Smooth muscle cell (in vitro differentiated cells): ENCODE data around the gene THAP7. TPM values are rescaled to one million over a fixed set of nuclear protein-coding genes. Genes with fewer than 3 reads are reported as not detected.
A peak's percentile ranks its signal among the peaks of the same experiment; 100 is the strongest.

Experiments
- DNase-seq: peaks from one replicate; lab custom pipeline; 2025; ENCODE audit not compliant: unreplicated experiment; lab: John Stamatoyannopoulos, UW
- H2AFZ ChIP-seq: fragments of 200-600 bp; sonication (generic); 2 replicates; pipeline ENCODE4 v1.6.0; 2016; ENCODE audit warnings: antibody characterized with exemption, low read depth, mild to moderate bottlenecking
- H3F3A ChIP-seq: fragments of 200-600 bp; sonication (generic); 2 replicates; pipeline ENCODE4 v1.6.0; 2017; ENCODE audit warnings: antibody characterized with exemption, low read depth
- H3K27ac ChIP-seq: fragments of 200-600 bp; sonication (generic); 2 replicates; pipeline ENCODE4 v1.5.1; 2016; ENCODE audit warnings: low read depth, mild to moderate bottlenecking
- H3K27me3 ChIP-seq: fragments of 200-600 bp; sonication (generic); 2 replicates; pipeline ENCODE4 v1.6.1; 2016; ENCODE audit warnings: low read depth, mild to moderate bottlenecking
- H3K36me3 ChIP-seq: fragments of 200-600 bp; sonication (generic); 2 replicates; pipeline ENCODE4 v1.5.1; 2016; ENCODE audit warnings: low read depth
- H3K4me1 ChIP-seq: fragments of 200-600 bp; sonication (generic); 2 replicates; pipeline ENCODE4 v1.5.1; 2016; ENCODE audit warnings: low read depth
- H3K4me2 ChIP-seq: fragments of 200-600 bp; sonication (generic); 2 replicates; pipeline ENCODE4 v1.6.0; 2016; ENCODE audit warnings: mild to moderate bottlenecking
- H3K4me3 ChIP-seq: fragments of 200-600 bp; sonication (generic); 2 replicates; pipeline ENCODE4 v1.5.1; 2016; ENCODE audit warnings: mild to moderate bottlenecking
- H3K79me2 ChIP-seq: fragments of 200-600 bp; sonication (generic); 2 replicates; pipeline ENCODE4 v1.6.0; 2016; ENCODE audit warnings: low read depth, mild to moderate bottlenecking
- H3K9ac ChIP-seq: fragments of 200-600 bp; sonication (generic); 2 replicates; pipeline ENCODE4 v1.6.0; 2016; ENCODE audit warnings: low read depth
- H3K9me3 ChIP-seq: fragments of 200-600 bp; sonication (generic); replicated peaks from 2 replicates; pipeline ENCODE4 v1.5.1; 2016; ENCODE audit warnings: low read depth
- H4K20me1 ChIP-seq: fragments of 200-600 bp; sonication (generic); 2 replicates; pipeline ENCODE4 v1.6.0; 2016; ENCODE audit warnings: low read depth
- WGBS: methylation state at CpG from one replicate; pipeline ENCODE4 v1.1.7; 2016; ENCODE audit warnings: low lambda C conversion rate; 5-methylcytosine and 5-hydroxymethylcytosine counted together
- polyA plus RNA-seq: library from polyadenylated mRNA; unstranded; fragments of >200 nt; fragmentation: Nextera tagmentation; extraction: Ambion mirVana; gene quantifications from 2 replicates; pipeline ENCODE4 v1.2.1, GENCODE V29; 2016
- total RNA-seq: library from RNA; depleted of rRNA; stranded (reverse); fragments of >200 nt; gene quantifications from 2 replicates; pipeline ENCODE4 v1.2.3, GENCODE V29; 2014
- TF ChIP-seq, protein P1 (sequence below): fragments of 200-600 bp; sonication (generic); IDR thresholded peaks from 2 replicates; pipeline ENCODE4 v1.5.1; 2017; ENCODE audit warnings: borderline replicate concordance, mild to moderate bottlenecking, antibody characterized with exemption; ENCODE audit not compliant: insufficient read depth, poor library complexity, severe bottlenecking

The THAP7 gene
- total and polyA plus RNA-seq, 2 experiments from 2014 or later = 26.8 to 28.0 TPM

- no peaks in the 10 kb centered on the region for H3K9me3 ChIP-seq
- WGBS = 3% methylated on average over 40 of the region's 40 CpGs
These were observed 12.3 kb upstream of the THAP7 start for GRCh38 chr22:21014202-21014725.

GRCh38 chr22:21013657-21014201 is 11.8 kb upstream of the THAP7 start:
- Histone ChIP-seq H3K27ac (peak overlapping the region; percentile 62), H3K27me3 (no peaks in the 10 kb centered on the region), H3K4me3 (peak overlapping the region; percentile 51), H3K4me1 (peaks cover 19% of the 10 kb centered on the region), H2AFZ (peak overlapping the region; percentile 44), H3K79me2 (no peaks in the 10 kb centered on the region), H3K36me3 (no peaks in the 10 kb centered on the region), H3F3A (peaks cover 5% of the 10 kb centered on the region), H3K4me2 (peak overlapping the region; percentile 89), H4K20me1 (no peaks in the 10 kb centered on the region), H3K9ac (peak overlapping the region; percentile 74), H3K9me3 (no peaks in the 10 kb centered on the region)
- no peak for DNase-seq
- WGBS = 6% methylated on average over 16 of the region's 24 CpGs
- TF ChIP-seq, protein P1, sequence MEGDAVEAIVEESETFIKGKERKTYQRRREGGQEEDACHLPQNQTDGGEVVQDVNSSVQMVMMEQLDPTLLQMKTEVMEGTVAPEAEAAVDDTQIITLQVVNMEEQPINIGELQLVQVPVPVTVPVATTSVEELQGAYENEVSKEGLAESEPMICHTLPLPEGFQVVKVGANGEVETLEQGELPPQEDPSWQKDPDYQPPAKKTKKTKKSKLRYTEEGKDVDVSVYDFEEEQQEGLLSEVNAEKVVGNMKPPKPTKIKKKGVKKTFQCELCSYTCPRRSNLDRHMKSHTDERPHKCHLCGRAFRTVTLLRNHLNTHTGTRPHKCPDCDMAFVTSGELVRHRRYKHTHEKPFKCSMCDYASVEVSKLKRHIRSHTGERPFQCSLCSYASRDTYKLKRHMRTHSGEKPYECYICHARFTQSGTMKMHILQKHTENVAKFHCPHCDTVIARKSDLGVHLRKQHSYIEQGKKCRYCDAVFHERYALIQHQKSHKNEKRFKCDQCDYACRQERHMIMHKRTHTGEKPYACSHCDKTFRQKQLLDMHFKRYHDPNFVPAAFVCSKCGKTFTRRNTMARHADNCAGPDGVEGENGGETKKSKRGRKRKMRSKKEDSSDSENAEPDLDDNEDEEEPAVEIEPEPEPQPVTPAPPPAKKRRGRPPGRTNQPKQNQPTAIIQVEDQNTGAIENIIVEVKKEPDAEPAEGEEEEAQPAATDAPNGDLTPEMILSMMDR = no peak

More at GRCh38 chr22:21014202-21014725, 12.3 kb upstream of the THAP7 start:
- Histone ChIP-seq H3K27ac (peak overlapping the region; percentile 79), H3K9ac (peak overlapping the region; percentile 74), H3K79me2 (no peaks in the 10 kb centered on the region), H3K27me3 (no peaks in the 10 kb centered on the region), H4K20me1 (no peaks in the 10 kb centered on the region), H3K4me2 (peak overlapping the region; percentile 89), H3K4me1 (peaks cover 19% of the 10 kb centered on the region), H3K36me3 (no peaks in the 10 kb centered on the region), H2AFZ (no peak overlapping the region), H3F3A (peaks cover 5% of the 10 kb centered on the region), H3K4me3 (peak overlapping the region; percentile 51)
- TF ChIP-seq, protein P1 = no peak
- DNase-seq = peak; percentile 78

- no peaks in the 10 kb centered on the region for H3K9me3 ChIP-seq
- H3K27ac ChIP-seq = no peak overlapping the region
- no peaks in the 10 kb centered on the region for H4K20me1 ChIP-seq
- no peak overlapping the region for H3K4me2 ChIP-seq
- TF ChIP-seq, protein P1 = no peak
- no peaks in the 10 kb centered on the region for H3K36me3 ChIP-seq
- no peak overlapping the region for H3K9ac ChIP-seq
- H3K79me2 ChIP-seq = no peaks in the 10 kb centered on the region
- no peak for DNase-seq
- peaks cover 5% of the 10 kb centered on the region for H3F3A ChIP-seq
- H3K4me3 ChIP-seq = no peak overlapping the region
- no peak overlapping the region for H2AFZ ChIP-seq
- H3K27me3 ChIP-seq = no peaks in the 10 kb centered on the region
- 88% methylated on average over 14 of the region's 14 CpGs for WGBS
- H3K4me1 ChIP-seq = peaks cover 19% of the 10 kb centered on the region
These were observed 10.8 kb upstream of the THAP7 start for GRCh38 chr22:21012446-21013407.
